Skin epidermis (tissue), 12 donors: ENCODE data around the gene MOK.
"Not testable (repeated sequence)": the region's sequence is repeated elsewhere in the genome, so short reads cannot be mapped to it uniquely, and the experiment has no call there.

Experiments
- H3K27ac ChIP-seq, 21 experiments: fragments of 200-600 bp; sonication (generic) in 11 of 21; one replicate each; pipeline ENCODE4 v1.5.0; 2020; ENCODE audit warnings: mild to moderate bottlenecking in 3 of 21, inconsistent platforms in 2 of 21, moderate library complexity in 2 of 21
- H3K4me3 ChIP-seq, 7 experiments: fragments of 200-600 bp; sonication (generic) in 2 of 7; one replicate each; pipeline ENCODE4 v1.5.0; 2020; ENCODE audit warnings: inconsistent platforms in 2 of 7, mild to moderate bottlenecking in 2 of 7, moderate library complexity in 1 of 7

The MOK gene

DNA sequence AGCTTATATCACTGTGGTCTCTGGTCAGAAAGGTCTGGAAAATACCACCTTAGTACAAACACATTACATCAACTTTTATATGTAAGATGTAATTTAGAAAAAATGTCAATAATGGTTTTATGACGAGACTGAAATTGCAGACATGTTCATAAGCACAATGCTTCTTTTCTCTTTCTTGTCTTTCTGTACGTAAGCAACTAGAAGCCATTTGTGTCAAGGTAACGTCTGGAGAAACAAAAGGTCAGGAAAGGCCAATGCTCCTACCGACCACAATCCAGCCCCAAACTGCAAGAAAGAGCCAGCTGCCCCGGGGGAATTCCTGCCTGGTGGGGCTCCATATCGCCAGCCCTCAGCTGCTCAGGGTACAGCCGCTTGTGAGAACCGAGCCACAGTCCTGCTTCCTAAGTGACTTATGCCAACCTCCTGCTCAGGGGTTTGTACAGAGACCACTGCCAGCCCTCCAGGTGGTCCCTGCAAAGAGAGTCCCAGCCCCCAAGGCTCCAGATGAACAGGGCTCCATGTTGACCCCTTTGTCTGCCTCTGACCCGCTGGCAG, 20.9 kb upstream of the MOK start:
- Histone ChIP-seq H3K4me3 (no peak overlapping the region), H3K27ac (no peak overlapping the region)

DNA sequence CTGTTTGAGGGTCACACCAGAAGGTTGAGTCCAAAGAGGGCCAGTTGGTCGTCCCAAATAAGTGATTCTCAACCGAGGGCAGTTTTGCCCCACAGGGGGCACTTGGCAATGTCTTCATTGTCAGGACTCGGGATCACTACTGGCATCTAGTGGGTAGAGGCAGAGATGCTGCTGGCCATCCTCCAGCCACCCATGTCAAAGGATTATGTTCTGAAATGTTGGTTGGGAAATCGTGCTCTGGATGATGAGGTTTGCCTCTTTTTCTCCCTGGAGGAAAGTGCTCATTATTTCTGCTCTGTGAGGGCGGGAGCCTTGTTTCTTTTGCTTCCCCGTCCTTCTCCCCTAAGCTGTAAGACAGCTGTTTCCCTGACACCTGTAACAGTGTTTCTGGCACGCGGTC, 18.1 kb upstream of the MOK start:
- H3K4me3 ChIP-seq = no peak overlapping the region
- H3K27ac ChIP-seq = no peak overlapping the region

DNA sequence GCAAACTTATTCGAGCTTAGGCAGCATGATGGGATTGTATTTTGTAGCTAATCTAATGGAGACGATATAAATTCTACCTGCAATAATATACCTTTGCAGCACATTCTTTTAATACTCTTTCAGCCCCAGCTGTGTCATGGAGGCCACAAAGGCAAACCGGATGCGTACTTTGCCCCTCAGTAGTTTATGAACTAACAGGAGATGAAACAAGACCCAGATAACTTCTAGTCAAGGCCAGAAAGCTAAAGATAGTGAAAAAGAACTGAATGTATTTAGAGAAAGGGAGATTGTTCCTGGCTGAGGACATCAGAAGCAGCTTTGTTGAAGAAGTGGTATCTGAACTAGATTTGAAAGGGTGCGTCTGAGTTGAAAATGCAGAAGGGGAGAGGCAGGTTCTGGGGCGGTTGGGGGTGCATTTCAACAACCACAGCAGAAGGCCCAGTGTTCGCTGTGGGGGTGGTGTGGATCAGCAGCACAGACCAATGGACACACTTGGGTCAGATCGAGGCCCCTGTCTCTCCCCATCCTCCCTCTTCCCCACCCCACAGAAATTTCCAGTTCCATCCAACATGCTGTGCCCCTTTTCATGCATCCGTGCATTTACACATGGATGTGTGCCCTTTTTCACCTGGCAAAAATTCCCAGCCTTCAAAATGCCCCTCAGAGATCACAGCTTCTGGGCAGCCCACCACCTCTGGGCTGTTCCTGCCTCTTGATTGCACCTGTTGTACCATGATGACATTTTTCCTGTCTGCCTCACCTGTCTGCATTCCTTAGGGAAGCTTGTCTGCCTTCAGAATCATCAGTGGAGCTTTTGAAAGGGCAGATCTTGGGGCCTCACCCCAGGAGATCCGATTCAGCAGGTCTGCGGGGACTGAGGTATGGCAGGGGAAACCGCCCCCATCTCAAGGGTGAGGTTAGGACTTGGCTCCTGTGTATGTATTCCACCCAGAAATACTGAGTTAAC, 16.8 kb upstream of the MOK start:
- Histone ChIP-seq H3K27ac (peak overlapping the region in 4 of 21 experiments; percentile 7 to 92 (median 17)), H3K4me3 (no peak overlapping the region)

DNA sequence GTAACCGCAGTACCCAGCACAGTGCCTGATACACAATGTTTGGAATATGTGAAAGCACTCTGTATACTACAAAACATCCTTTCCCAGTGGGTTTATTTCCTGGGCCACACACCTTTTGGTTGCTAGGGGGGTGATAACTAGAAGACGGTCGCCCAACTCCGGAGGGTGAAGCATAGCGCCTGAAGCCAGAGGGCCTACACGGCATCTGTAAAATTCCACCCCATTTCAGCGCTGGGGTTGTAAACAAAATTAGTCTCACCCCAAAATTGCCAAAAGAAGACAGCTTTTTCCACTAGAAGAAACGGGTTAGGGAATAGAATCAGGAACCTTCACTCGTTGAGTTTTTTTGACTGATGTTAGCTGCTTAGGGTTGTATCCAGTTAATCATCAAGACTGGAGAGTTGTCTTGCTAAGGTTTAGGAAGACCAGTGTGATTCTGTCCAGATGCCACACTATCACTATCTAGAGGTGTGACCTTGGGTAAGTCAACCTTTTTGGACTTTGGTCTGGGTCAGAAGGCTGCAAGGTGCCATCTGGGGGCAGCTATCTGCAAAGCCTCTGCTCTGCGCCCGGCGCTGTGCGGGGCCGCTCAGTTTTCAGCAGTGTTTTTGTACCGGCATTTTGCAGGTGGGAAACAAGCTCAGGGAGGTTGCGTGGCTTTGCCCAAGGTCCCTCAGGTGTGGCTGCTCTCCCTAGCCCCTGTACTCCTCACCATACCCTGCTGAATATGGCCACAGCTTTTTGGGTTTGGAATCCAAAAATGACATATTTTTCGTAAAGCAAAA, 15.9 kb upstream of the MOK start:
- Histone ChIP-seq H3K4me3 (peak overlapping the region in 4 of 7 experiments; percentile 56 to 77 (median 72)), H3K27ac (peak overlapping the region in 10 of 21 experiments; percentile 84 to 96 (median 90))

DNA sequence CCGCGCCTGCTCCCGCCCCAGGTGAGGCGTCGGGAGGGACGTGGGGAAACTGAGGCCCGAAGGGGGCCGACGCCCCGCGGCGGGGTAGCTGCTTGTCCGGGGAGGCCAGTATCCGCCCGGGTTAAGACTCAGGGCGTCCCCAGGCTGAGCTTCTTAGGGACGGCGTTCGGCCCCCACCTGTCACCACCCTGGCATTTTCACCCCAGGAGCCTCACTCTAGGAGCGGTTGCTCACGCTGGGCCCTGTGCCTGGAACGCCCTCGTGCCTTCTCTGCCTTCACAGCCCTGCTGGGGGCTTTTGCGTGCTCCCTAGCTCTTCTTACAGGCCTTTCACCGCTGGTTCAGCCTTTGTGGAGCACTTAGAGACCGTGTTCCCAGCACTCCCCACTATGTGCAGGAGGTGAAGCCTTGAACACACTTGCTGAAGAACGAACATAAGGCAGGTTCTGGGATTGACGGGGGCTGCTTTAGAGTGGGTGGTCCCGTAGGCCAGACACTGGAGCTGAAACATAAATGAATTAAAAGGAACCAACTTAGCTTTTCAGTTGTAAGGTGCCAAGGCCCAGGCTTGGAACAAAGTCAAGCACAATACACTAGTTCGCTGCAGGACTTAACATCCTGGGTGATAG, 15.2 kb upstream of the MOK start:
- Histone ChIP-seq H3K4me3 (peak overlapping the region; percentile 56 to 77 (median 74)), H3K27ac (peak overlapping the region; percentile 67 to 96 (median 87))

DNA sequence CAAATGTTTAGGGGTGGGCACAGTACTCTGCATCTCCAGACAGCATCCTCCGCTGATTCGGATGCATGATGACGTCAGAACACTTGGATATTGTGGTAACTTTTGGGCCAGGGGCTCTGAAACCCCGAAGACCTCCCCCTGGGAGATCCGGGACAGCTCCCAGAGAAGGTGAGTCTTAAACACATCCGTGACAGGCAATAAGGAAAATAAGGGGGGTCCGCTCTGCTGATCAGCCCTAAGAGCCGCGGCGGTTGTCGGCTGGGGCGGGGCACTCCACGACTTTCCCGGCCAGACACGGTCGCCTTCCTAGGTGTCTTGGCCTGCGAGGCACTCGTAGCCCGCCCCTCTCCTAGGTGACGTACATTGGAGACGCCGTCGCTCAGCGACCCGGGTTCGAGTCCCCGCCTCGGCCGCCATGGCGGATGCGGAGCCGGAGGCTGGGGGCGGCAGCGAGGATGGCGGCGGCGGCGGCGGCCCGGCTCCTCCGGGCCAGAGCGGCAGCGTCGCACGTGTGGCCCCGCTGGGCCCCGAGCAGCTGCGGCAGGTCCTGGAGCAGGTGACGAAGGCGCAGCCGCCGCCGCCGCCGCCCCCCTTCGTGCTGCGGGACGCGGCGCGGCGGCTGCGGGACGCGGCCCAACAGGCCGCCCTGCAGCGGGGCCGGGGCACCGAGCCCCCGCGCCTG, 14.5 kb upstream of the MOK start, which contains the start of gene ZNF839:
TSS of gene ZNF839 (plus strand) at position 396 of the 682 bp plus-strand sequence. CDS start at position 416, 20 bp downstream.
- Histone ChIP-seq H3K4me3 (peak within 1 kb of the TSS; percentile 56 to 77 (median 74)), H3K27ac (peak within 1 kb of the TSS; percentile 67 to 96 (median 87))

DNA sequence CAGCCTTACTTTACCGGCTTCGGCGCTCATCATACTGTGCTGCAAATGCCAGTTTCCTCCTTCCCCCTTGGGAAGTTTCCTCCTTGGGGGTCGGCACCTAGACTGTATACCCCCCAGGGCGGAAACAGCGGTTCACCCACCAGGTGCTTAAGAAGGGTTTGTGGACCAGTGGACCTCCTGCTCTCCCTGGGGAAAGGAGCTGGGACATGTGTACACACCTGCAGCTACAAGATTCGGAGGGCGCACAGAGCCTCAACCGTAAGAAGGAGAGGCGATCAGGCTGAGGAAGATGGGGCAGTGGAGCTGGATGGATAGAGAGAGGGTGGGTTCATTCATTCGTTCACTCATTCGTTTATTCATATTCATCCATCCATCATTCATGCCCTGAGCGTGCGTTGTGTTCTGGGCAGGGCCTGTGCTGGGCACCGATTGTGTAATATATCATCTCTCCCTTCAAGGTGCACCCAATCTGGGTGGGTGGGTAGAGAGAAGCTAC, 13.9 kb upstream of the MOK start:
- Histone ChIP-seq H3K27ac (peak overlapping the region in 18 of 21 experiments; percentile 81 to 96 (median 87)), H3K4me3 (peak overlapping the region; percentile 56 to 77 (median 74))

DNA sequence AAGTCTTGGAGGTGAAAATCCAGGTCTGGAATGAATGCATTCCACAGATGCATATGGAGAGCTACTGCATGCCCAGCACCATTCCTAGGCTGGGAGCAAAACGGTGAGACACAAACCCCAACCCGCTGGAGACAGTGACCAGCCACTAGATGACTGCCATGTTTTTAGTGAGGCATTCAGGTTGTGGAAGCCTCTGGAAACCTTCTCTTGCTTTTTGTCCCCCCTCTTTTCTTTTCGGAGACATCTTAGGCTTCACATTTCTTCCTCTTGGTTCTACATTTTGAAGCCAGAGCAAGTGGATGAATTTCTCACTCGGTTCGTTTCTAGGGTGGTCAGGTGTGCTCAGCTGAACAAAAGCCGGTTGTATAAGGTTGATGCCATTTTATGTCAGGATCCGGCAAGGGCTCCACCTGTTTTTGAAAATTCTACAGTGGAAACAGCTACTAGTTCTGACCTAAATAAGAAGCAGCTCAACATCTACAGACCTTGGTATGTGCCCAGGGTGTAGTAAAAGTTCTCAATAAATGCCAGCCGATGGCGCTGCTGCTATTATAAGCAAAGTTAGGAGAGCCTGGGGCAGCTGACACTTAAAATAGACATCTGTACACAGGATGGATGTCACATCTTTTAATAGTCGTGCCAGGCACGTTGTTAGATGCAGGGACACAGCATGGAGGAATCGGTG, 12.7 kb upstream of the MOK start:
- Histone ChIP-seq H3K4me3 (peak overlapping the region; percentile 45 to 59 (median 49)), H3K27ac (peak overlapping the region in 19 of 21 experiments; percentile 5 to 82 (median 69))

DNA sequence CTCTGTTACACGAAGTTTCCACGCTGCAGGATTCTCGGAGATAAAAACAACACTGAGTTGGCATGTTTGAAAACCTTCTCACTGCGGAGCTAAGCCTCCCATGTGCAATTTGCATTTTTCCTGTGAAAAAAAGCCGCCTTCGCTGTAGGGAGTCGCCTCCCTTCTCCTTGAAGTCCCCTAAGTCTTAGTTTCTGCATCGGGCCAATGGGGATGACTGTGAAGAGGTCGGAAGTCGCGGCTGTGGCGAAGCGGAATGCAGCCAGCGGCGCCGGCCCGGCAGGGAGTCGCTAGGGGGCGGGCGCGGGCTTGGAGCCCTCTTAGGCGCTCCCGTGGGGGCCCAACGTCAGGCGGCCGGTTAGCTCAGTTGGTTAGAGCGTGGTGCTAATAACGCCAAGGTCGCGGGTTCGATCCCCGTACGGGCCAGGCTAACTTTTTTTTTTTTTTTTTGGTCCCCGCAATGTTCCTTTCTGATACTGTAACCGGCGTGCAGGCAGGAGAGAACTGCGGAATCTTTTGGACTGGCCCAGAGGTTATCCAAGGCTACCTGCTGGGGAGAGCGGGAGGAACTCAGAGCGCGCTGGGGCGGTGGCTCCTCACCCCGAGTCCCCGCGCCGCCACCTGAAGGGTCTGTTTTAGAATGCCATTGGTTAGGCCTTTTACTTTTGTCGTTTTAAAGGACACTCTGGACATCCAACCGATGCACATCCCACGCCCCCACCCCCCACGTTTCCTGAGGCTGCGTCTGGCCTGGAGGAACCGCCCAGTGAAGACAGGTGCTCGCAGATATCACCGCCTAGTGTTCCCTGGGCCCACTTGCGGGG, 12.0 kb upstream of the MOK start:
- Histone ChIP-seq H3K4me3 (peak overlapping the region; percentile 45 to 59 (median 49)), H3K27ac (peak overlapping the region in 19 of 21 experiments; percentile 7 to 82 (median 72))

DNA sequence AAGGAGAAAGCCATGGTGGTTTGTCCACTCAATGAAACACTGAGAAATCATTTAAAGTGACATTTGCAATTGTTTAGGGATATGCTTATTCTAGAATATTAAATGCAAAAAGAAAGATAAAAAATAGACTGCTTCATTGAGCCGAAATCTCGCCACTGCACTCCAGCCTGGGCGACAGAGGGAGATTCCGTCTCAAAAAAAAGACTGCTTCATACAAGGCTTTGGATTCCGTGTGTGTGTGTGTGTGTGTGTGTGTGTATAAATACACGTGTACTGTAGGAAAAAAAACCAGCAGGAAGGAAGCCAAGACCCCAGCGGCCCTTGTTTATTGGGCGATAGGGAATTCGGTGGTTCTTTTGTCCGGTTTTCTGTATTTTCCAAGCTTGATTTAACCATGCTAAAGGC, 11.4 kb upstream of the MOK start:
- Histone ChIP-seq H3K4me3 (peak overlapping the region; percentile 45 to 59 (median 49)), H3K27ac (peak overlapping the region in 18 of 21 experiments; percentile 7 to 79 (median 70))

DNA sequence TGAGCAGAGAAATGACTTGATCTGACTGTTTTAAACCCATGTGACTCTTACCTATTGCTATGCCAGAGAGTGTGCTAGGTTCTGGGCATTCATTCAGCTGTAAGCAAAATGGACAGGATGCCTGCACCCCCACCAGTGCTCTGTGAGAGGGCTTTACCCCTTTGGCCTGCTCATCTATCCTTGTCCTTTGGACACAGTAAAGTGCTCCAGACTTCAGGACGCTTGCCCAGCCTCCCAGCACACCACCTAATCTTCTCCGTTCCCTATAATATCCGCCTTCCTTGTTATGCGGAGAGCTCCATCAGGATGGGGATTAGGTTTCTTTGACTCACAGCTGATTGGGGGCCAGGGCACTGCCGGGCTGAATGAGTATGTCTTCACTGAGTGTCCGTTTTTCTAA, 10.2 kb upstream of the MOK start:
- Histone ChIP-seq H3K27ac (no peak overlapping the region), H3K4me3 (no peak overlapping the region)

DNA sequence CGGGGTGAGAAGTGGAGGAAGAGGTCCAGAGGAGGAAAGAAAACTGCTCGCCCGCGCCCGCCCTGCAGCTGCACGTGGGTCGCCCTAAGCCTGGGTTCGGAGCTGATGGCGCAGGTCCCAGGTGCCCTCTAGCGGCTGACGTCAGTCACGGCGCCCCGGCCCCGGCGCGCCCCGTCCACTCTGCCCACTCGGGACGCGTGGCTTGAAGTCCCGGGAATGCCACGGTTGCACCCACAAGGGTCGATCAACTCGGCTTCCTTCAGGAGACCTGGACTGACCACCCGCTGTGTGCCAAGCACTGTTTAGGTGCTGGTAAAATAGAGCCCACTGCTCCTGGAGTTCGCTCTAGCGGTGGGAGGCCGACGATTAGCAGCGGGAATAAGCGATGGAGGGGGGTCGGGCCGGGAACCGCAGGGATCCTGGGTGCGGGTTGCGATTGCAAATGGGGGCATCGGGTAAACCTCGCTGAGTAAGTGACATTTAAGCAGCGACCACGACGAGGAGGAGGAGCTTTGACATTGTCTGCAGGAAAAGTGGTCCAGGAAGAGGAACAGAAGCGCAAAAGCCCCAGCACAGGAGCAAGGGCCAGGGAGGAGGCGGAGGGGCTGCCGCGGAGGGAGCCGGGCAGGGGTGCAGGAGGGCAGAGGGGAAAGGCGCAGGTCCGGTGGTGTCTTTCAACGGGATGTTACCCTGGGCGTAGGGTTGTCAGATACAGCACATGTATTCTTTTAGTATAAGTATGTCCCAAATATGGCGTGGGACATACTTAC, 9.5 kb upstream of the MOK start:
- Histone ChIP-seq H3K4me3 (peak overlapping the region; percentile 22 to 49 (median 42)), H3K27ac (peak overlapping the region in 8 of 21 experiments; percentile 7 to 63 (median 37))

DNA sequence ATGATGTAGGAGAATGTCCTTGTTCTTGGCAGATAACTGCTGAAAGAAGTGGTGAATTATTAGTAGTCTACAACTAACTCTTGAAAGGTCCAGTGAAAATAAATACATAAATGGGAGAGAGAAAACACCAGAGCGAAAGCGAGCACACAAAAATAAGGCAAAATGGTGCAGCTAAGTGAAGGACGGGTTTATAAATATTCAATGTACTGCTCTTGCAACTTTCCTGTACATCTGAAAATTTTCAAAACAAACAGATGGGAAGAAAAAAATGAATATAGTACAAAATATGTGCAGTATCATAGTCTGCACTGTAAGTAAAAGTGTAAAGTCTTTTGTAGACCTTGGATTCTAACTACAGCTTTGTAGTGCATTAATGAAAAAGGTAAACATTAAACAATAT, 1.3 kb downstream of the MOK start:
- H3K27ac ChIP-seq = no peak overlapping the region

DNA sequence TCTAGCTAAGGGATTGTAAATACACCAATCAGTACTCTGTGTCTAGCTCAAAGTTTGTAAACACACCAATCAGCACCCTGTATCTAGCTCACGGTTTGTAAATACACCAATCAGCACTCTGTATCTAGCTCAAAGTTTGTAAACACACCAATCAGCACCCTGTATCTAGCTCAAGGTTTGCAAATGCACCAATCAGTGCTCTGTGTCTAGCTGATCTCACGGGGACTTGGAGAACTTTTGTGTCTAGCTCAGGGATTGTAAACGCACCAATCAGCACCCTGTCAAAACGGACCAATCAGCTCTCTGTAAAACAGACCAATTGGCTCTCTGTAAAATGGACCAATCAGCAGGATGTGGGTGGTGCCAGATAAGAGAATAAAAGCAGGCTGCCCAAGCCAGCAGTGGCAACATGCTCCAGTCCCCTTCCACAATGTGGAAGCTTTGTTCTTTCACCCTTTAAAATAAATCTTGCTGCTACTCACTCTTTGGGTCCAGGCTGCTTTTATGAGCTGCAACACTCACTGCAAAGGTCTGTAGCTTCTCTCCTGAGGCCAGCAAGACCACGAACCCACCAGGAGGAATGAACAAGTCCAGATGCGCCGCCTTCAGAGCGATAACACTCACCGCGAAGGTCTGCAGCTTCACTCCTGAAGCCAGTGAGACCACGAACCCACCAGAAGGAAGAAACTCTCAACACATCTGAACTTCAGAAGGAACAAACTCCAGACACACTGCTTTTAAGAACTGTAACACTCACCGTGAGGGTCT, 6.5 kb downstream of the MOK start:
- H3K4me3 ChIP-seq, H3K27ac ChIP-seq: not testable (repeated sequence)

More for the DNA sequence above, 1.3 kb downstream of the MOK start:
- no peak overlapping the region for H3K4me3 ChIP-seq

DNA sequence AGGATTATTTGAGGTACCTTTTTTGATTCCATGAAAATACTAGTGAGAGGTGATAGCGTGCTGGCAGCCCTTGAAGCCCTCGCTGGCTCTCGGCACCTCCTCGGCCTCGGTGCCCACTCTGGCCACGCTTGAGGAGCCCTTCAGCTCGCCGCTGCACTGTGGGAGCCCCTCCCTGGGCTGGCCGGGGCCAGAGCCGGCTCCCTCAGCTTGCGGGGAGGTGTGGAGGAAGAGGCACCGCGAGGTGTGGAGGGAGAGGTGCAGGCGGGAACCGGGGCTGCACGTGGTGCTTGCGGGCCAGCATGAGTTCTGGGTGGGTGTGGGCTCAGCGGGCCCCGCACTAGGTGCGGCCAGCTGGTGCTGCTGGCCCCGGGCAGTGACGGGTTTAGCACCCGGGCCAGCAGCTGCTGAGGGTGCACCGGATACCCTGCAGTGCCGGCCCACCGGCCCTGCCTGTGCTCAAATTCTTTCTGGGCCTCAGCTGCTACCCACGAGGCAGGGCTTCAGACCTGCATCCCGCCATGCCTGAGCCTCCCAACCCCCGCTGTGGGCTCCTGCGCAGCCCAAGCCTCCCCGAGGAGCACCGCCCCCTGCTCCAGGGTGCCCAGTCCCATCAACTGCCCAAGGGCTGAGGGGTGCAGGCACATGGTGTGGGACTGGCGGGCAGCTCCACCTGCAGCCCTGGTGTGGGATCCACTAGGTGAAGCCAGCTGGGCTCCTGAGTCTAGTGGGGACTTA, 7.4 kb downstream of the MOK start:
- Histone ChIP-seq H3K27ac (no peak overlapping the region), H3K4me3 (no peak overlapping the region)
